K562 (cell line): Measurements from ENCODE around the gene MYO16.

Source experiments
- CTCF ChIP-seq, 3 experiments: IDR thresholded peaks in 2 of 3; conservative IDR thresholded peaks in 1 of 3; 2 replicates each; pipeline ENCODE4 v1.5.1; 2011 to 2012; ENCODE audit warnings: low read length in 3 of 3, mild to moderate bottlenecking in 3 of 3, control low read depth in 2 of 3, improper control_type of control experiment in 1 of 3, inconsistent platforms in 1 of 3, low read depth in 1 of 3, mixed read lengths in 1 of 3, moderate library complexity in 1 of 3; ENCODE audit not compliant: insufficient read depth in 2 of 3
- FOXJ3 ChIP-seq: sonication (generic); formaldehyde crosslinking; IDR thresholded peaks from 2 replicates; pipeline ENCODE4 v1.4.0; 2020; ENCODE audit warnings: mild to moderate bottlenecking, missing genetic modification reagents
- MAFF ChIP-seq: IDR thresholded peaks from 2 replicates; pipeline ENCODE4 v1.6.1; 2012; ENCODE audit warnings: low read length, improper control_type of control experiment
- RCOR1 ChIP-seq, 2 experiments: IDR thresholded peaks; 2 replicates each; pipeline ENCODE4 v1.6.1; 2012; ENCODE audit warnings: low read depth in 2 of 2, low read length in 2 of 2, borderline replicate concordance in 1 of 2, improper control_type of control experiment in 1 of 2

- no peak for TF ChIP-seq CTCF (IDR thresholded peaks at IDR 0.05 in 2 of 3, conservative IDR thresholded peaks at IDR 0.05 in 1 of 3; ENCODE audit: insufficient read depth in 2 of 3, low read depth in 1 of 3, low read length in 3 of 3)
- TF ChIP-seq RCOR1 (IDR thresholded peaks at IDR 0.05; ENCODE audit: borderline replicate concordance in 1 of 2, low read depth in 2 of 2, low read length in 2 of 2), result no peak
- no peak for TF ChIP-seq MAFF
- TF ChIP-seq FOXJ3 (CRISPR knock-in tag), result no peak
These were observed 198.2 kb downstream of the MYO16 start for GRCh38 chr13:108827646-108828045.
